DMS153 treated with DMSO at 0.1 percent for 48 hours (cell line): Measurements from ENCODE around the gene OR13C8.
"Not testable (repeated sequence)": the region's sequence is repeated elsewhere in the genome, so short reads cannot be mapped to it uniquely, and the experiment has no call there.

ENCODE experiments used
- DNase-seq: peaks from one replicate; lab custom pipeline; 2025; ENCODE audit not compliant: unreplicated experiment; lab: John Stamatoyannopoulos, UW

OR13C8 gene, protein sequence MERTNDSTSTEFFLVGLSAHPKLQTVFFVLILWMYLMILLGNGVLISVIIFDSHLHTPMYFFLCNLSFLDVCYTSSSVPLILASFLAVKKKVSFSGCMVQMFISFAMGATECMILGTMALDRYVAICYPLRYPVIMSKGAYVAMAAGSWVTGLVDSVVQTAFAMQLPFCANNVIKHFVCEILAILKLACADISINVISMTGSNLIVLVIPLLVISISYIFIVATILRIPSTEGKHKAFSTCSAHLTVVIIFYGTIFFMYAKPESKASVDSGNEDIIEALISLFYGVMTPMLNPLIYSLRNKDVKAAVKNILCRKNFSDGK

DNA sequence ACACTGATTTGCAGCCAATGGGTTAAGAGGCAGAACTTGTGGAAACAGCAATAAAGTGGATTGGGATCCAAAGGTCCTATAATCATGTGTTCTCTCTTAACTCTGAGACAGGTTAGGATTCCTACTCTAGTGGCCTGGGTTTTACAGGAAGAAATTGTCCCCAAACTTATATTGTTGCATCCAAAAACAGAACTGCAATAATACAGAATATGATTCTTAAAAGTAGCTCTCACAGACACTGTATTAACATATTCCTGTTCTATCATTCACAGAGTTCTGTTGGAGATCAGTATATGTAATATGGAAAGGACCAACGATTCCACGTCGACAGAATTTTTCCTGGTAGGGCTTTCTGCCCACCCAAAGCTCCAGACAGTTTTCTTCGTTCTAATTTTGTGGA lies at the start of gene OR13C8:
TSS of gene OR13C8 (plus strand) at position 301 of the 400 bp plus-strand sequence. CDS start at position 301, 0 bp downstream.
- no peak for DNase-seq

DNA sequence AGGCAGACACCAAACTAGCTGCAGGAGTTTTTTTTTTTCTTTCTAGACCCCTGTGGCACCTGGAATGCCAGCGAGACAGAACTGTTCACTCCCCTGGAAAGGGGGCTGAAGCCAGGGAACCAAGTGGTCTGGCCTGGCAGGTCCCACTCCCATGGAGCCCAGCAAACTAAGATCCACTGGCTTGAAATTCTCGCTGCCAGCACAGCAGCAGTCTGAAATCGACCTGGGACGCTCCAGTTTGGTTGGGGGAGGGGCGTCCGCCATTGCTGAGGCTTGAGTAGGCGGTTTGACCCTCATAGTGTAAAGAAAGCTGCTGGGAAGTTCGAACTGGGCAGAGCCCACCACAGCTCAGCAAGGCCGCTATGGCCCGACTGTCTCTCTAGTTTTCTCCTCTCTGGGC lies 48.7 kb upstream of the OR13C8 start:
- DNase-seq = not testable (repeated sequence)

DNA sequence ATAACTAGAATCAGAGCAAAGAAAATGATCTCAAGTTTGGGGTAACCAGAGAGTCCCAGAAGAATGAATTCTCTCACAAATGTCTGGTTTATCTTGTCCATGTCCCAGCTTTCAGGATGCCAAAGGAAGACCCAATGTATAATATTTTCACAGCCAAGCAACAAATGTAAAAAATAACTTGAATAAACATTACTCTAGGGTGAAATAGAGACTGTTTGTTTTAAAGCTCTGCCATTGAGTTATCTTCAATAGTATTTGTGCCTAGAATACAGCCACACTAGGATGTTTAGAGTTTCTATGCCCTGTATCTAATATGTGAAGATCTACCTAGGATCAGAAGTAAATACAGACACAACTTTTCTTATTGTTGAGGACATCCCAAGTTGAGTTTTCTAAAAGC lies 41.9 kb upstream of the OR13C8 start, which contains the start of gene OR13C4:
TSS of gene OR13C4 (minus strand) at position 101 of the 400 bp plus-strand sequence. CDS start at position 101, 0 bp downstream.
- DNase-seq = no peak

DNA sequence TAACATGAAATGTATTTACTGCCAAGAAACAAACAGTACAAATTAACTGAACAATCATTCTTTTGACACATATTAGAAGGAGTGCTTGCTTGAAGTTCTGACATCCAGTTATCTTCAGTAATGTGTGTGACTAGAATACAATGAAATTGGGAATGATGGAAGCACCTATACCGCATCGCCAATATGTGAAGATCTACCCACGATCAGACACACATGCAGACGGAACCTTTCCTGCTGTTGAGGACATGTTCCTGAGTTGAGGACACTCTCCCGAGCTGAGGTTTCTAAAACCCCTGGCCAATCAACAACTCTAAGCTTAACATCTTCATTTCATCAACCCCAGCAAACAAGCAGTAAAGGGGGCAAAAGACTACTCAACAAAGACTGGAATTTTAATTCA lies 32.2 kb upstream of the OR13C8 start, which contains the start of gene OR13C3:
TSS of gene OR13C3 (minus strand) at position 101 of the 400 bp plus-strand sequence. CDS start 133 bp downstream, outside the sequence.
- DNase-seq = no peak

DNA sequence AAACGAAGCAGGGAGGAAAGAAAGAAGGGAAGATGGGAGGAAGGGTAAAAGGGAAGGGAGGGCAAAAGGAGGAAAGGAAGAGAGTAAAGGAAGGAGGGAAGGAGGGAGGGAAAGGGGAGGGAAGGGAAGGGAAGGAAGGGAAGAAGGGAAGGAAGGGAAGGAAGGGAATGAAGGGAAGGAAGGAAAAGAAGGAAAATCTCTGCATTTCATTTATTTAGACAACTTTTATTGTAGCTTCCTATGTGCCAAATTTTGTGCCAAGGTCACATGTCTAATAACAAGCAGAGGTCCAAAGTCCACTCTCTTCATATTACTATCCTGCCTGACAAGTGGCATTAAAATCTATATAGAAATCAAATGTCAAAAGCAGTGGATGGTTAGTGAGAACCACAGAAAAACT lies 29.7 kb upstream of the OR13C8 start:
- DNase-seq = no peak

DNA sequence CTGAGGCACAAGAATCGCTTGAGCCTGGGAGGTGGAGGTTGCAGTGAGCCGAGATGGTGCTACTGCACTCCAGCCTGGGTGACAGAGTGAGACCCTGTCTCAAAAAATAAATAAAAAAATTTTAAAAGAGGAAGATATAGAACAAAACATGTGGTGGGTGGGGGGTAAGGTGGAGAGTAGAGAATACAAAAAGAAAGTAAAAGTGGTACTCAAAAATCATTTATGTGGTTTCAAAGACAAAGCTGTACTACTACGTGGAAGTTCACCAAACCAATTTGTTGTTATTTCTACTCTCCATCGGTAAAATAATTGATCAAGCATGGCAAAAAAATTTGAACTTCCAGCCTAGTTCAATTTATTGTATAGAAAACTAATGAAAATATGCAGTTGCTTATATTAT lies 24.3 kb upstream of the OR13C8 start:
- no peak for DNase-seq

DNA sequence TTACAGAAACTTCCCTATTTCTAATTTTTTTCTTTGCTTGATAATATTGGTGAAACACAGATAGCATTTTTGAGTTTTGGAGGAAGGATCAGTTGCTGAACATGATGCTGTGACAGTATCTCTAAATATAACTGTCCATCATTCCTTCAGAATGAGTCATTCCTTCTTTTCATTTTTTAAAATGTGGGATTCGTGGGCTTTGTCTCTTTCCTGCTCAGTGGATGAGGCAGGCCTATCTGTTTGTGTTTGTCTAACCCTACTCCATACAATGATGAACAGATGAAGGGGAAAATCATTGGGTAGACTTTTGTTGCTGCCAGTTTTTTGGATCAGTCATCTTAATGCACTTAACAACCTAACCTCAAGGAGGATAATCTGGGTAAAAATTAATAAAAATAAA lies 15.7 kb upstream of the OR13C8 start:
- DNase-seq = no peak

DNA sequence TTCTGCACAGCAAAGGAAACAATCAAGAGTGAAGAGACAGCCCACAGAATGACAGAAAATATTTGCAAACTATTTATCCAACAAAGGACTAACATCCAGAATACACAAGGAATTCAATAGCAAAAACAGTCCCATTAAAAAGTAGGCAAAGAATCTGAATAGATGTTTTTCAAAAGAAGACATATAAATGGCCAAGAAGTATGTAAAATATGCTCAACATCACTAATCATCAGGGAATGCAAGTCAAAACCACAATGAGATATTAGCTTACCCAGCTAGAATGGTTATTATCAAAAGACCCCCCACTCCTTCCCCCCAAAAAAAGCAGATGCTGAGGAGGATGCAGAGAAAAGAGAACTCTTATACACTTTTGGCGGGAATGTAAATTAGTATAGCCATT lies 13.4 kb upstream of the OR13C8 start:
- DNase-seq = no peak

DNA sequence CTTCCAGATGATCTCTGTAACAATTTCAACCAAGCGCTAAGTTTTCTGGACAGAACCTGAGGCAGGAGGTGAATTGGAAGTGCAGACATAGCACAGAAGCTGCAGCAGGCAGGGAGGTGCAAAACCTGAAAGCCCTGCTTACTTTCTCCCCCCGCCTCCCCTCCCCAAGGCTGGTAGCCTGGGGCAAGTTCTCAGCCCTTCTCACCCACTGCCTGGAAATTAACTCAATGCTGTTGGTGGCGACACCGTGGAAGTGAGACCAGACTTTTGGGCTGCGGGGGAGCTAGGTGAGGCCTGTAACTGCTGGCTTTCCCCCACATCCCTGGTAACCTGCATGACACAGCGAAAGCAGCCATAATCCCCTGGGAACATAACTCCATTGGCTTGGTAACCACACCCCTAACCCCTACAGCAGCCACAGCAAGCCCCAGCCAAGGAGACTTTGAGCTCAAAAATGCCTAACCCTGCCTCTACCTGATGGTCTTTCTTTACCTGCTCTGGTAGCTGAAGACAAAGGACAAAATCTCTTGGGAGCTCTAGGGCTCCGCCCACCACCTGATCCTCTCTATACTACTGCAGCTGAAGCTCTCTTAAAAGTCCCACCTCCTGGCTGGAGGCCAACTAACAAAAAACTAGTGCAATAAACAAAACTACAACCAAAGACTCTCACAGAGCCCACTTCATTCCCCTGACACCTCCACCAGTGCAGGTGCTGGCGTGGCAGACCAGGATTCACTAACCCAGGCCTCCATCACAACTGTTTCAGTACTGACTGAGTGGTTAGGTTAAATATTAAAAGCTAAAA lies 11.9 kb upstream of the OR13C8 start:
- no peak for DNase-seq

DNA sequence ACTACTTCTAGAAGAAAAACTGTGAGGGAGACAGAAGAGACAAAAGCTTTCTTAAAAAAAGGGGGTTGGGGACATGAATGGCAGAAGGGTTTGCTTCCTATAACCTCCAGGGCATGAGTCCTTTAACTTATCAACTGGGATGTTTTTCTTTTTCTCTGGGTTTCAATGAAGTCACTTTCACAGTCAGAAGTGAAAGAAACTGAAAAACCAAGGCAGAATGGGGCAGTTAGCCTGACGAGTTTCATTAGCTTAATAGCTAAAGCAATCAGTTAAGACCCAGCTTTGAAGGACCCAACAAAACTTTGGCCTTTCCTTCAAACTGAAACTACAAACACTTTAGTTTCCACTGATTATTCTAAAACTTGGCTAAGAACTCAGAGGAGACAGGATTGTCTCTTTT lies 4.6 kb upstream of the OR13C8 start:
- DNase-seq = no peak

DNA sequence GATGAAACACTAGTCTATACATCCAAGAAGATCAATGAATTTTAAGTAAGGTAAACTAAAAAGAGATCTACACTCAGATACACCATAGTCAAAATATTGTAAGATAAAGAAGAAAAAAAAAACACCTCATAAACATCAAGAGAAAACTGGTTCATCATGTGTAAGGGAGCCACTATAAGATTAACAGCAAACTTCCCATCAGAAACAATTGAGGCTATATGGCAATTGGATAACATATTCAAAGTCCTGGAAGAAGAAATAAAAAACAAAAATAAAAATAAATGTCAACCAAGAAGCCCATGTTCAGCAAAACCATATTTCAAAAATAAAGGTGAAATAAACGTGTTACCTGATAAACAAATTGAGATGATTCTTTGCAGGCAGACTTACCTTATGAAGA lies 3.6 kb downstream of the OR13C8 start:
- no peak for DNase-seq

DNA sequence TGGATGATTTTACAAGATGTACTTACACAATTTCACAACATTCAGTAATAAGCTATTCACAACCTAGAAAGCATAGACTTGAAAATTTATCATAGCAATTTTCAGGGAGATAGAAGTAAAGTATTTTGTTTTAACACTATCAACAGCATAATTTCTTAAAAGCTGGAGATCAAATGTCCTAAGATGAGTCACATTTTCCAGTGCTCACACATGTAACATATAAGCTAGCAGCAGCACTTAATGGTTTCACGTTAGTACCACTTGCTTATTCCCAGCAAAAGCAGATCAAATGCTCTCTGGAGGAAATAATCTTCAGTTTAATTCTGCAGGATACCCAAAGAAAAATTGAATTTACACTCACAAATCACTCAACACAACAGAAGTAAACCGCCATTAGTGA lies 6.5 kb downstream of the OR13C8 start:
- DNase-seq = no peak

DNA sequence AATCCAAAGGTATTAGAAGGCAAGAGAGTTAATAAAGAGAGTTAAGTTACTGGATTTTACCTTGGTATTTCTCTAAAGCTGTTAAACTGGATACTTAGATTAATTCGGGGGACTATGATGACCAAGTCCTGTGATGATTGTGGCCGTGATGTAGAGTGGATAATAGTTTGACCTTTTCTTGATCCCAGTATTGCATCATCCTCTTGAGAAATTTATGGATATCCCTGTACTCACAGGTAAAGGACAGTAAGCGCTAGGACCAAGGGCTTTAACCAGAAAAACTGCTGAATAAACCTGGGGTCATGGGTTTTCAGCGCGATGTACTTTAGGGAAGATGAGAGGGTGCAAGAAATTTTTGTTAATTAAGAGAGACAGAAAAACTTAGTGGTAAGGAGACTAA lies 8.3 kb downstream of the OR13C8 start:
- no peak for DNase-seq

DNA sequence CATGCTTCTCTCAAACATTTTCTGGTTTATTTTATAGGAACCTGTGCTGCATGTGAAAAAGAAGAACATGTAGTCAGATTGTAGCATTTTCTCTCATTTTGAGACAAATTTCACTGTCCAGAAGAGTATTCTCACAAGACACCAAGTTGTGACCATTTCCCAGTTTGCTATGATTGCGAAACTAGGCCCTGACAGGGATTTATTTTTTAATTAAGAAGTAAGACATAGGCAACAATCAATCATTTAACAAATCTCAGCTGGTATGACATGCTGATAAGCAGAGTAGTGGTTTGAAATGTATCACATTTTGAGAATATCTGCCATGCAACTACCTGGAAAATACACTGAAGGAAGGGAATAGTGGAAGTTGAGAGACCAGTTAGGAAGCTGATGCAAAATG lies 11.6 kb downstream of the OR13C8 start:
- no peak for DNase-seq

DNA sequence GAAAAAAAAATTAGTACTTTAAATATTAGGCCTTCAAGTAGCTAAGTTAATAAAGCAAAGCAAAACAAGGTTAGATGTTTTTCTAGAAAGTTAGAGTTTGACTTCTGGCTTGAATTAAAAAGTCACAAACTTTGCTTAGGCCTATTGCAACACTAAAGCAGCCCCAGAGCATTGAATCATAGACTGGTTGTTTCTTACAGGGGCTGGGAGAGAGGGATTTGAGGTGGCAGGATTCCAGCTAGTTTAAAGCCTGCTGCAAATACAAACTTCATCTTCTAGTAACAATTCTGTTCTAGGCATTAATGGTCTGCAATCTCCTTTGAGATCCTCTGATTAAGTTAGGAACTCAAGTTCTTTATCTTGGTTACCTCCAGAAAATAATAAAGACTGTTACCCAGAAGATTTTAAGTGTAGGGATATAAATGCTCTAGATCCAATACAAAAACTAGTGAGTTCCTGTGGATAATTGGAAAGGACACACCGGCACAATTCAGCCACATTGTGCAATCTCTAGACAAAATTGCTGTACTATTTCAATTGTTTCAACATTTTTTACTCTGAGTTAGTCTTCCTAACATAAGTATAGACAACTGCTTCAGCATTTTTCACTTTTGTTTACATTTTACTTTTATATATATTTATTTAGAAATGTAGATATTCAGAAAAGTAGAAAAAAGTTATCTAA lies 17.7 kb downstream of the OR13C8 start:
- no peak for DNase-seq

DNA sequence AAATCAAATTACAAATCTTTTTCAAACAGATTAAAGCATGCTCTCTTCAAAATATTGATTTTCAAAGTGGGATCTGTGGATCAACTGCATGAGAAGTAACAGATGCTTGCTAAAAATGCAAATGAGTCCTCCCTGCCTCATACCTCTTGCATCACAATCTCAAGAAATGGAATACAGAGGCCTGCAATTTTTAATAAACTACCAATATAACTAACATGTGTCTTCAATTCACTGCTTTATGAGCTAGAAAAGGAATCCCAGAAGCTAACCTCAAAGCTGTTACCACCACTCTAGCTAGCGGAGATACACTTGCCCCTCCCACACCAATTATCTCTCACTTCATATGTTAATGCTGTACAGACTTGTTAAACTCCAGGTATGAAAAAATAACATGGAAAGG lies 20.7 kb downstream of the OR13C8 start:
- DNase-seq = no peak

DNA sequence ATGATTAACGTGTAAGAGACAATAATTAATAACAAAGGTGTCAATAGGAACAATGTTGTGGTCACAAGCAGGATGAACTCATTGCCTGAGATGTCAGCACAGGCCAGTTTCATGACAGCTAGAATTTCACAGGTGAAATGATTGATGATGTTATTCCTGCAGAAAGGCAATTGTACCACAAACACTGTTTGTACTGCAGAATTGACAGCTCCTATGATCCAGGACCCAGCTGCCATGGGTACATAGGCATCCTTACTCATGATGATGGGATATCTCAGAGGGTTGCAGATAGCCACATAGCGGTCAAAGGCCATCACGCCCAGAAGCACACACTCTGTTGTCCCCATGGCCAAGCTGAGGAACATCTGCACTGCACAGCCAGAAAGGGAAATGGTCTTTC lies 29.8 kb downstream of the OR13C8 start:
- DNase-seq = not testable (repeated sequence)

DNA sequence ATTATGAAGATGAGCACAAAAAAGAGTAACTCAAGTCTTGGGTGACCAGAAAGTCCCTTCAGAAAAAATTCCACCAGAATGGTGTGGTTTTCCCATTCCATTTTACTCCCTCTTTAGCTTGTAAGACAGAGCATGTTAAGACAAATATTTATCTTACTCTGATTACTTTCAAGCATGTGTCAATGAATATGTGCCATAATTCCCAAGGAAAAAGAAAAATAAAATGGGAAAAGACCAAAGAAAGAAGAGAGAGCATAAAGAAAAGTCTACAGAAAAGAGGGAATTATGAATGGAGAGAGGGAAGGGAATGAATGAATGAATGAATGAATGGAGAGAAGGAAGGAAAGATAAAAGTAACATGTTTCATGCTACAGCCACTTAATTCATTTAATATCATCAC lies 30.3 kb downstream of the OR13C8 start, which contains the start of gene OR13C5:
TSS of gene OR13C5 (minus strand) at position 101 of the 400 bp plus-strand sequence. CDS start at position 101, 0 bp downstream.
- not testable (repeated sequence) for DNase-seq

DNA sequence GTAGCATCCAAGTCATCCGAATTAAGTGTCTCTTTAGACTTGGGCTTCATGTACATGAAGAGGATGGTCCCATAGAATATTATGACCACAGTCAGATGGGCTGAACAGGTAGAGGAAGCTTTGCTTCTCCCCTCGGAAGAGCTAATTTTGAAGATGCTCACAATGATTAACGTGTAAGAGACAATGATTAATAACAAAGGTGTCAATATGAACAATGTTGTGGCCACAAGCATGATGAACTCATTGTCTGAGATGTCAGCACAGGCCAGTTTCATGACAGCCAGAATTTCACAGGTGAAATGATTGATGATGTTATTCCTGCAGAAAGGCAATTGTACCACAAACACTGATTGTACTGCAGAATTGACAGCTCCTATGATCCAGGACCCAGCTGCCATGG lies 35.8 kb downstream of the OR13C8 start:
- DNase-seq = no peak

DNA sequence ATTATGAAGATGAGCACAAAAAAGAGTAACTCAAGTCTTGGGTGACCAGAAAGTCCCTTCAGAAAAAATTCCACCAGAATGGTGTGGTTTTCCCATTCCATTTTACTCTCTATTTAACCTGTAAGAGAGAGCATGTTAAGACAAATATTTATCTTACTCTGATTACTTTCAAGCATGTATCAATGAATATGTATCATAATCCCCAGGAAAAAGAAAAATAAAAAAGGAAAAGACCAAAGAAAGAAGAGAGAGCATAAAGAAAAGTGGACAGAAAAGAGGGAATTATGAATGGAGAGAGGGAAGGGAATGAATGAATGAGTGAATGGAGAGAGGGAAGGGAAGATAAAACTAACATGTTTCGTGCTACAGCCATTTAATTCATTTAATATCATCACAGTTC lies 36.6 kb downstream of the OR13C8 start, which contains the start of gene OR13C2:
TSS of gene OR13C2 (minus strand) at position 101 of the 400 bp plus-strand sequence. CDS start at position 101, 0 bp downstream.
- not testable (repeated sequence) for DNase-seq

DNA sequence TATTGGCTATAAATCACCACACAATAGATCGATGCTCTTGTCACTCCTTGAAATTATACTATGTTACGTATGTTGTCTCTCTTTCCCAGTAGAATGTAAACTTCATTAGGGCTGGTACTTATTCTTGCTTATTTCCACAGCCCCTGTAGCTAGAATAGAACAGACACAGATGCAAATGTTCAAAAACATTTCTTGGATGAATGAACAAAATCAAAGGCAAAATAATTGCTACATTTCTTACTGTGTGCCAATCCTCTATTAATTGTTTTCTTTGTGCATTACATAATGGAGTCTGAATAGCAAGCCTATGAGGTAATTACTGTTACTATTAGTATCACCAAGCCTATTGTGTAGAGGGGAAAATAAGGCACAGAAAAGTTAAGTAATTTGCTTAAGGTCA lies 37.2 kb downstream of the OR13C8 start:
- no peak for DNase-seq
